Left lung (tissue), 10 donors: Measurements from ENCODE around the gene IL4R. TPM values are rescaled to one million over a fixed set of nuclear protein-coding genes. Genes with fewer than 3 reads are reported as not detected.

Experiments used
- ATAC-seq: fragments of 200-7000 bp; cut with Tn5 transposase; one replicate; pipeline ENCODE4 v1.9.1; 2020; ENCODE audit warnings: moderate library complexity
- DNase-seq, 4 donors: peaks; one replicate each; pipeline ENCODE4 v3.0.0-alpha.2; 2013 to 2020
- H3K27ac ChIP-seq, 2 donors: fragments of 200-600 bp; sonication (generic) in 1 of 2; one replicate each; pipeline versions ENCODE4 v1.5.0 to v1.8.0; 2020 to 2021
- H3K27me3 ChIP-seq, 2 donors: fragments of 200-600 bp; sonication (generic) in 1 of 2; one replicate each; pipeline versions ENCODE4 v1.5.0 to v1.8.0; 2020 to 2021
- H3K36me3 ChIP-seq, 2 donors: fragments of 200-600 bp; sonication (generic) in 1 of 2; one replicate each; pipeline versions ENCODE4 v1.5.0 to v1.8.0; 2020 to 2021
- H3K4me1 ChIP-seq, 2 donors: fragments of 200-600 bp; one replicate each; pipeline ENCODE4 v1.8.0; 2021
- H3K4me3 ChIP-seq, 2 donors: fragments of 200-600 bp; sonication (generic) in 1 of 2; one replicate each; pipeline versions ENCODE4 v1.5.0 to v1.8.0; 2020 to 2021; ENCODE audit warnings: mild to moderate bottlenecking in 1 of 2
- H3K9me3 ChIP-seq, 2 donors: fragments of 200-600 bp; sonication (generic) in 1 of 2; one replicate each; pipeline versions ENCODE4 v1.5.0 to v1.8.0; 2020 to 2021
- CTCF ChIP-seq, 2 donors: fragments of 200-600 bp; sonication (generic) in 1 of 2; IDR thresholded peaks; one replicate each; pipeline versions ENCODE4 v1.5.0 to v1.8.0; 2021; ENCODE audit warnings: antibody characterized with exemption in 2 of 2
- intact Hi-C, 2 donors: fragments of 100-400 bp; cut with DNase I; formaldehyde crosslinking; loops; one replicate each; pipeline versions ENCODE4 v1.11.2 to v1.14.2; 2022
- polyA plus RNA-seq, 6 donors: library from polyadenylated mRNA; unstranded; fragments of 120-200 nt; gene quantifications; one replicate each; pipeline ENCODE4 v1.2.1, GENCODE V29; 2013; ENCODE audit not compliant: insufficient read length in 6 of 6
- total RNA-seq, 2 donors: library from RNA; stranded (reverse); fragmentation: NEBNext Ultra II Directional; extraction: Animal tissue kit (Norgen Biotek cat#: 25700); gene quantifications; one replicate each; pipeline ENCODE4 v1.2.1, GENCODE V29; 2021
- donor health status: DM: no; HTN: yes; CAD: no.
- donor health status: DM: no; HTN: no; CAD: no.

IL4R gene
- total and polyA plus RNA-seq, 8 donors = 29.4 to 133 (median 35.9) TPM

GRCh38 chr16:27304881-27305745, 8.7 kb upstream of the IL4R start:
- no peak for DNase-seq
- H3K4me3 ChIP-seq = no peak overlapping the region
- peak overlapping the region in 1 of 2 donors; percentile 81 for H3K27ac ChIP-seq
- H3K27me3 ChIP-seq = no peaks in the 10 kb centered on the region
- intact Hi-C loops = no loop called here
- TF ChIP-seq CTCF (IDR thresholded peaks at IDR 0.05) = no peak
- peaks cover 4 to 31% of the 10 kb centered on the region in 2 donors for H3K4me1 ChIP-seq
- no peaks in the 10 kb centered on the region for H3K36me3 ChIP-seq
- H3K9me3 ChIP-seq = no peaks in the 10 kb centered on the region
- peak; percentile 54 for ATAC-seq

- no peaks in the 10 kb centered on the region for H3K36me3 ChIP-seq
- peaks cover 4 to 28% of the 10 kb centered on the region in 2 donors for H3K4me1 ChIP-seq
- H3K9me3 ChIP-seq = no peaks in the 10 kb centered on the region
- DNase-seq = no peak
- TF ChIP-seq CTCF (IDR thresholded peaks at IDR 0.05) = no peak
- no peak for ATAC-seq
- no peak overlapping the region for H3K4me3 ChIP-seq
- H3K27me3 ChIP-seq = no peaks in the 10 kb centered on the region
- intact Hi-C loops = no loop called here
- peak overlapping the region in 1 of 2 donors; percentile 81 for H3K27ac ChIP-seq
Measured at GRCh38 chr16:27305839-27306442, 7.8 kb upstream of the IL4R start.

GRCh38 chr16:27308792-27309191, 5.0 kb upstream of the IL4R start:
- Histone ChIP-seq H3K36me3 (no peaks in the 10 kb centered on the region), H3K4me3 (no peak overlapping the region), H3K27me3 (no peaks in the 10 kb centered on the region), H3K4me1 (peaks cover 9 to 33% of the 10 kb centered on the region in 2 donors), H3K27ac (no peak overlapping the region), H3K9me3 (no peaks in the 10 kb centered on the region)
- TF ChIP-seq CTCF (IDR thresholded peaks at IDR 0.05) = no peak
- DNase-seq (no peak), ATAC-seq (no peak)
- intact Hi-C loops = no loop called here

- no peak overlapping the region for H3K27ac ChIP-seq
- ATAC-seq (no peak), DNase-seq (no peak)
- H3K36me3 ChIP-seq = no peaks in the 10 kb centered on the region
- peaks cover 16 to 26% of the 10 kb centered on the region in 2 donors for H3K4me1 ChIP-seq
- H3K4me3 ChIP-seq = no peak overlapping the region
- H3K9me3 ChIP-seq = no peaks in the 10 kb centered on the region
- no peaks in the 10 kb centered on the region for H3K27me3 ChIP-seq
- TF ChIP-seq CTCF (IDR thresholded peaks at IDR 0.05) = no peak
- intact Hi-C loops = loop anchor here in 1 of 2 donors (10.0 kb wide), 1 partner anchor 66 kb away; no protein-coding TSS in a partner anchor
Measured at GRCh38 chr16:27310576-27311447, 3.0 kb upstream of the IL4R start.
